OCI-LY7 (cell line): ENCODE data around the gene PRR30. TPM values are rescaled to one million over a fixed set of nuclear protein-coding genes. Genes with fewer than 3 reads are reported as not detected.

Experiments
- BruUV-seq: library from RNA; stranded (reverse); fragments of 400-500 nt; replicated peaks from 2 replicates; lab custom pipeline; 2021; lab: Mats Ljungman, UMichigan
- CTCF ChIA-PET: fragments of 300-600 bp; sonication (Branson Sonifier 250); formaldehyde crosslinking; loops from one replicate; lab custom pipeline; 2022; ENCODE audit warnings: antibody characterized with exemption; ENCODE audit not compliant: unreplicated experiment; lab: Charles Lee
- POLR2A ChIA-PET: fragments of 300-600 bp; sonication (Branson Sonifier 250); formaldehyde crosslinking; loops from one replicate; lab custom pipeline; 2022; ENCODE audit warnings: antibody characterized with exemption; lab: Charles Lee
- DNase-seq: peaks from one replicate; pipeline ENCODE4 v3.0.0-alpha.2; 2015; ENCODE audit warnings: low spot score
- H2AFZ ChIP-seq: fragments of 200-600 bp; sonication (generic), shearing (Covaris generic); 2 replicates; pipeline ENCODE4 v1.6.1; 2014; ENCODE audit warnings: mild to moderate bottlenecking, antibody characterized with exemption, low read length, moderate library complexity
- H3K27ac ChIP-seq: fragments of 200-600 bp; sonication (generic); 2 replicates; pipeline ENCODE4 v1.5.1; 2014; ENCODE audit warnings: mixed run types, low read depth, mild to moderate bottlenecking, moderate library complexity, low read length, inconsistent platforms; ENCODE audit not compliant: poor library complexity, severe bottlenecking
- H3K36me3 ChIP-seq: fragments of 200-600 bp; sonication (generic); 2 replicates; pipeline ENCODE4 v1.6.1; 2014; ENCODE audit warnings: mild to moderate bottlenecking, antibody characterized with exemption, low read length, moderate library complexity, mixed read lengths; ENCODE audit not compliant: insufficient read depth
- H3K4me1 ChIP-seq: fragments of 200-600 bp; sonication (generic); 2 replicates; pipeline ENCODE4 v1.5.1; 2014; ENCODE audit warnings: mild to moderate bottlenecking, low read length; ENCODE audit not compliant: insufficient read depth, poor library complexity, severe bottlenecking
- H3K4me2 ChIP-seq: fragments of 200-600 bp; sonication (generic); 2 replicates; pipeline ENCODE4 v1.6.1; 2014; ENCODE audit warnings: mild to moderate bottlenecking, low read length
- H3K4me3 ChIP-seq: fragments of 200-600 bp; sonication (generic); 2 replicates; pipeline ENCODE4 v1.5.1; 2014; ENCODE audit warnings: mild to moderate bottlenecking, low read depth, low read length; ENCODE audit not compliant: poor library complexity, severe bottlenecking
- H3K79me2 ChIP-seq: fragments of 200-600 bp; sonication (generic); 2 replicates; pipeline ENCODE4 v1.6.1; 2016; ENCODE audit warnings: low read depth, mild to moderate bottlenecking, low read length, moderate library complexity, mixed read lengths; ENCODE audit not compliant: insufficient read depth
- H3K9me2 ChIP-seq: fragments of 200-600 bp; sonication (generic); 2 replicates; pipeline ENCODE4 v1.6.1; 2016; ENCODE audit warnings: mild to moderate bottlenecking, low read length, mixed read lengths; ENCODE audit not compliant: insufficient read depth
- H3K9me3 ChIP-seq: fragments of 200-600 bp; sonication (generic); 2 replicates; pipeline ENCODE4 v1.6.1; 2014; ENCODE audit warnings: mild to moderate bottlenecking, mixed run types, low read length, mixed read lengths
- H4K20me1 ChIP-seq: fragments of 200-600 bp; sonication (generic); 2 replicates; pipeline ENCODE4 v1.6.1; 2014; ENCODE audit warnings: mild to moderate bottlenecking, antibody characterized with exemption, low read length, moderate library complexity, mixed read lengths; ENCODE audit not compliant: insufficient read depth
- CTCF ChIP-seq: fragments of 200-600 bp; sonication (generic); conservative IDR thresholded peaks from 2 replicates; pipeline ENCODE4 v1.5.1; 2014; ENCODE audit warnings: mild to moderate bottlenecking, antibody characterized with exemption, low read length, moderate library complexity, mixed read lengths
- EZH2phosphoT487 ChIP-seq: fragments of 200-600 bp; sonication (generic); IDR thresholded peaks from 2 replicates; pipeline ENCODE4 v1.6.1; 2018; ENCODE audit warnings: low read depth, borderline replicate concordance, mild to moderate bottlenecking, mixed run types, antibody characterized with exemption, low read length, moderate library complexity, mixed read lengths
- intact Hi-C: fragments of 100-400 bp; cut with micrococcal nuclease; formaldehyde crosslinking; loops from one replicate; pipeline ENCODE4 v1.10.0; 2022; ENCODE audit not compliant: unreplicated experiment
- total RNA-seq, 2 experiments: library from RNA; depleted of rRNA in 1 of 2; stranded (reverse); fragments of >200 nt in 1 of 2; shearing (Covaris generic) in 1 of 2; gene quantifications; 2 replicates each; pipeline ENCODE4 v1.2.3, GENCODE V29; 2014 to 2022

PRR30 gene
- total RNA-seq, 2 experiments from 2014 or later = not detected

- ChIA-PET POLR2A (interaction anchor here (0.6 to 2.0 kb wide), 8 partner anchors 9 to 152 kb away, joined by 3 to 8 read pairs (median 4); partner anchors contain the start of genes KHK and OST4), CTCF (interaction anchor here (0.6 to 1.3 kb wide), 4 partner anchors 9 to 45 kb away, joined by 4 to 6 read pairs (median 5); partner anchors contain the start of genes AGBL5 and KHK)
- H3K27ac ChIP-seq = no peak overlapping the region
- peak overlapping the region; percentile 54 for H3K4me3 ChIP-seq
- peak overlapping the region; percentile 93 for H2AFZ ChIP-seq
- no peaks in the 10 kb centered on the region for H3K36me3 ChIP-seq
- H3K4me1 ChIP-seq = peaks cover 14% of the 10 kb centered on the region
- no TSS peak for BruUV-seq
- H3K4me2 ChIP-seq = peak overlapping the region; percentile 78
- no peaks in the 10 kb centered on the region for H3K79me2 ChIP-seq
- H3K9me3 ChIP-seq = no peaks in the 10 kb centered on the region
- intact Hi-C loops = no loop called here
- H3K9me2 ChIP-seq = no peaks in the 10 kb centered on the region
- no peak for TF ChIP-seq EZH2phosphoT487
- TF ChIP-seq CTCF = no peak
- no peaks in the 10 kb centered on the region for H4K20me1 ChIP-seq
- DNase-seq = peak; percentile 75
These were observed 43.2 kb downstream of the PRR30 start for GRCh38 chr2:27095745-27096651.

- no peaks in the 10 kb centered on the region for H3K79me2 ChIP-seq
- H3K9me3 ChIP-seq = no peaks in the 10 kb centered on the region
- H3K36me3 ChIP-seq = no peaks in the 10 kb centered on the region
- POLR2A ChIA-PET = interaction anchor here (0.6 to 2.0 kb wide), 4 partner anchors 8 to 152 kb away, joined by 3 to 8 read pairs (median 4); partner anchors contain the start of gene KHK
- no peak overlapping the region for H3K27ac ChIP-seq
- no peak overlapping the region for H3K4me3 ChIP-seq
- no peaks in the 10 kb centered on the region for H4K20me1 ChIP-seq
- TF ChIP-seq CTCF (no peak), EZH2phosphoT487 (no peak)
- intact Hi-C loops = no loop called here
- no peak overlapping the region for H2AFZ ChIP-seq
- no peak overlapping the region for H3K4me2 ChIP-seq
- no peaks in the 10 kb centered on the region for H3K9me2 ChIP-seq
- BruUV-seq = no TSS peak
- DNase-seq = no peak
- H3K4me1 ChIP-seq = peaks cover 14% of the 10 kb centered on the region
- CTCF ChIA-PET = interaction anchor here (1.2 to 1.3 kb wide), 2 partner anchors 8 to 38 kb away, joined by 5 read pairs; partner anchors contain the start of gene KHK
These were observed 43.8 kb downstream of the PRR30 start for GRCh38 chr2:27095427-27095744.
